HG02678 (cell line): ENCODE data around the gene UQCRFS1.

Experiments used
- ATAC-seq: cut with Tn5 transposase; IDR thresholded peaks from one replicate; pipeline ENCODE4 v1.9.1; 2021; ENCODE audit warnings: mild to moderate bottlenecking, moderate library complexity; ENCODE audit not compliant: unreplicated experiment

Gene UQCRFS1

GRCh38 chr19:29170554-29170953 is 42.4 kb downstream of the UQCRFS1 start:
- no peak for ATAC-seq

GRCh38 chr19:29162694-29163093 is 50.3 kb downstream of the UQCRFS1 start:
- no peak for ATAC-seq

GRCh38 chr19:29155683-29156082 is 57.3 kb downstream of the UQCRFS1 start:
- no peak for ATAC-seq
